ENCODE measurements around the gene SLC2A5. TPM values are rescaled to one million over a fixed set of nuclear protein-coding genes. Genes with fewer than 3 reads are reported as not detected.

The SLC2A5 gene
- polyA plus RNA-seq, 3 donors = 0.75 to 1.3 (median 0.81) TPM

DNA sequence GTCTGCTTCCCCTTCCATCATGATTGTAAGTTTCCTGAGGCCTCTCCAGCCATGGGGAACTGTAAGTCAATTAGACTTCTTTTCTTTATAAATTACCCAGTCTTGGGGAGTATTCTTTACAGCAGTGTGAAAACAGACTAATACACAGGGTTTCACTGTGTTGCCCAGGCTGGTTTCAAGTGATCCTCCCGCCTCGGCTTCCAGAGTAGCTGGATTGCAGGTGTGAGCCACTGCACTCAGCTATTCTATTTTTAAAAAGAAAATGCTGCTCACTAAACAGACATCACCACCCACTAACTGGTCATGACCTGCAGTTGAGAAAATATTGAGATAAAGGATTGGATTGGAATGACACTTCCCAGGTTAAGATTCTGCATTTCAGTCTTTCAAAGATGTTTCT is 22.4 kb downstream of the SLC2A5 start:
- no peaks in the 10 kb centered on the region for H3K36me3 ChIP-seq (replicated peaks in 1 of 2; ENCODE audit: control insufficient read depth in 1 of 2, insufficient read depth in 2 of 2, low read length in 2 of 2)
- no peaks in the 10 kb centered on the region for H4K20me1 ChIP-seq (ENCODE audit: insufficient read depth, low read length)
- H3K9me3 Mint-ChIP-seq = no peaks in the 10 kb centered on the region
- no CpG with 5 or more reads among the region's 2 CpGs for WGBS (ENCODE audit: insufficient coverage)
- H3K27ac ChIP-seq (ENCODE audit: low read depth in 1 of 2, low read length in 2 of 2) = no peak overlapping the region
- H3K4me3 Mint-ChIP-seq = no peak overlapping the region
- H3K4me3 ChIP-seq (replicated peaks in 1 of 3; ENCODE audit: low read depth in 2 of 3, low read length in 3 of 3) = no peak overlapping the region
- no peak overlapping the region for H3K9ac ChIP-seq (ENCODE audit: insufficient read depth, low read length, poor library complexity, severe bottlenecking)
- no peaks in the 10 kb centered on the region for H3K4me1 Mint-ChIP-seq
- H3K36me3 Mint-ChIP-seq = peaks cover 11 to 18% of the 10 kb centered on the region in 2 donors
- TF ChIP-seq, protein P1, sequence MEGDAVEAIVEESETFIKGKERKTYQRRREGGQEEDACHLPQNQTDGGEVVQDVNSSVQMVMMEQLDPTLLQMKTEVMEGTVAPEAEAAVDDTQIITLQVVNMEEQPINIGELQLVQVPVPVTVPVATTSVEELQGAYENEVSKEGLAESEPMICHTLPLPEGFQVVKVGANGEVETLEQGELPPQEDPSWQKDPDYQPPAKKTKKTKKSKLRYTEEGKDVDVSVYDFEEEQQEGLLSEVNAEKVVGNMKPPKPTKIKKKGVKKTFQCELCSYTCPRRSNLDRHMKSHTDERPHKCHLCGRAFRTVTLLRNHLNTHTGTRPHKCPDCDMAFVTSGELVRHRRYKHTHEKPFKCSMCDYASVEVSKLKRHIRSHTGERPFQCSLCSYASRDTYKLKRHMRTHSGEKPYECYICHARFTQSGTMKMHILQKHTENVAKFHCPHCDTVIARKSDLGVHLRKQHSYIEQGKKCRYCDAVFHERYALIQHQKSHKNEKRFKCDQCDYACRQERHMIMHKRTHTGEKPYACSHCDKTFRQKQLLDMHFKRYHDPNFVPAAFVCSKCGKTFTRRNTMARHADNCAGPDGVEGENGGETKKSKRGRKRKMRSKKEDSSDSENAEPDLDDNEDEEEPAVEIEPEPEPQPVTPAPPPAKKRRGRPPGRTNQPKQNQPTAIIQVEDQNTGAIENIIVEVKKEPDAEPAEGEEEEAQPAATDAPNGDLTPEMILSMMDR (IDR thresholded peaks at IDR 0.05) = no peak
- no peaks in the 10 kb centered on the region for H3K9me3 ChIP-seq (replicated peaks in 1 of 2; ENCODE audit: control insufficient read depth in 1 of 2, insufficient read depth in 1 of 2, low read length in 2 of 2)
- no peak overlapping the region for H3K27ac Mint-ChIP-seq
- H3K27me3 ChIP-seq (ENCODE audit: control insufficient read depth in 2 of 2, insufficient read depth in 2 of 2, low read length in 2 of 2) = no peaks in the 10 kb centered on the region
- no peak overlapping the region for H3K4me2 ChIP-seq (replicated peaks; ENCODE audit: extremely low read depth, low read length, poor library complexity, severe bottlenecking)
- no peaks in the 10 kb centered on the region for H3K4me1 ChIP-seq (ENCODE audit: control insufficient read depth in 1 of 2, insufficient read depth in 2 of 2, low read length in 2 of 2)
- DNase-seq = no peak
- no peaks in the 10 kb centered on the region for H3K79me2 ChIP-seq (ENCODE audit: insufficient read depth, low read length)
- H3K27me3 Mint-ChIP-seq (ENCODE audit: low read depth in 3 of 3) = peaks cover 0 to 3% (median 0%) of the 10 kb centered on the region in 3 donors
- no peak overlapping the region for H2AFZ ChIP-seq (ENCODE audit: insufficient read depth, low read depth, low read length, poor library complexity, severe bottlenecking)
- intact Hi-C loops (cut with micrococcal nuclease) = no loop called here

DNA sequence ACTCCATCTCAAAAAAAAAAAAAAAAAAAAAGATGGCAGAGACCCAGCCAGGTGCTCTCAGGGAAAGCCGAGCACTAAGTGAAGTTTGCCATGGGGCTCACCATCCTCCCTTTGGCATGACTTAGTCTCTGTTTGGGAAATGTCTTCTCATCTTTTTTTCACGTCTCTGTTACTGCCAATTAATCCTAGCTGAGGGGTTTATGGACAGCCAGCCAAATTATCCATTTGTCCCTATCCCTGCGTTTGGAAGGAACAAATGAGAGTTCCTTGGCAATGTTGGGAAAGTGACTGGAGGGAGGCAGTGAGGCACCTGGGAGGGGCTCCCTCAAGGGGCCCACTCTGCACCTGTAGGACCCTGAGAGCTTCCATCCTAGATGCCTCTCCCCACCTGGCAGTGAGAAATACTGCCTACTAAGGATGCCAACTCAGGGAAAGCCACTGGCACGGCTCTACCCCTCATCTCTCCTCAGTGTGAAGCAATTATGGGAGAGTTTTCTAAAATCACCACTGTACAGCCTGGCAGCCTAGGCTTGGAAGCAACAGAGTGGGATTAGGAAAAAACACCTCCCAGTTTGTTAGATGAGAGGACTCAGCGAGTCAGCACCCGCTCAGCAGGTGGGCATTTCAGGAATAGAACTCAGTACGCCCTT is 23.4 kb downstream of the SLC2A5 start:
- no peaks in the 10 kb centered on the region for H3K4me1 Mint-ChIP-seq
- H3K4me2 ChIP-seq (replicated peaks; ENCODE audit: extremely low read depth, low read length, poor library complexity, severe bottlenecking) = no peak overlapping the region
- H3K9me3 Mint-ChIP-seq = no peaks in the 10 kb centered on the region
- H3K36me3 Mint-ChIP-seq = peaks cover 12 to 20% of the 10 kb centered on the region in 2 donors
- no peaks in the 10 kb centered on the region for H3K27me3 ChIP-seq (ENCODE audit: control insufficient read depth in 2 of 2, insufficient read depth in 2 of 2, low read length in 2 of 2)
- no peak overlapping the region for H2AFZ ChIP-seq (ENCODE audit: insufficient read depth, low read depth, low read length, poor library complexity, severe bottlenecking)
- no peaks in the 10 kb centered on the region for H3K79me2 ChIP-seq (ENCODE audit: insufficient read depth, low read length)
- no peaks in the 10 kb centered on the region for H3K9me3 ChIP-seq (replicated peaks in 1 of 2; ENCODE audit: control insufficient read depth in 1 of 2, insufficient read depth in 1 of 2, low read length in 2 of 2)
- no peak overlapping the region for H3K9ac ChIP-seq (ENCODE audit: insufficient read depth, low read length, poor library complexity, severe bottlenecking)
- H3K27ac Mint-ChIP-seq = no peak overlapping the region
- no CpG with 5 or more reads among the region's 7 CpGs for WGBS (ENCODE audit: insufficient coverage)
- DNase-seq = no peak
- H3K36me3 ChIP-seq (replicated peaks in 1 of 2; ENCODE audit: control insufficient read depth in 1 of 2, insufficient read depth in 2 of 2, low read length in 2 of 2) = peaks cover 0 to 6% of the 10 kb centered on the region in 2 donors
- H3K4me3 Mint-ChIP-seq = no peak overlapping the region
- H3K27me3 Mint-ChIP-seq (ENCODE audit: low read depth in 3 of 3) = peaks cover 0 to 2% (median 0%) of the 10 kb centered on the region in 3 donors
- H3K27ac ChIP-seq (ENCODE audit: low read depth in 1 of 2, low read length in 2 of 2) = no peak overlapping the region
- no peak overlapping the region for H3K4me3 ChIP-seq (replicated peaks in 1 of 3; ENCODE audit: low read depth in 2 of 3, low read length in 3 of 3)
- intact Hi-C loops (cut with micrococcal nuclease) = no loop called here
- no peaks in the 10 kb centered on the region for H3K4me1 ChIP-seq (ENCODE audit: control insufficient read depth in 1 of 2, insufficient read depth in 2 of 2, low read length in 2 of 2)
- TF ChIP-seq, protein P1 (IDR thresholded peaks at IDR 0.05) = no peak
- no peaks in the 10 kb centered on the region for H4K20me1 ChIP-seq (ENCODE audit: insufficient read depth, low read length)
